AG04449 (cell line): ENCODE data around the gene TRIOBP.
A peak's percentile ranks its signal among the peaks of the same experiment; 100 is the strongest.

ENCODE experiments used
- CTCF ChIA-PET: fragments of 350-600 bp; formaldehyde crosslinking; extraction: SDS; loops from one replicate; lab custom pipeline; 2021; ENCODE audit warnings: antibody characterized with exemption; lab: Yijun Ruan, JAX
- POLR2A ChIA-PET: fragments of 400-600, 350-600 bp; formaldehyde crosslinking; extraction: SDS; loops from one replicate; lab custom pipeline; 2020; ENCODE audit warnings: antibody characterized with exemption, inconsistent platforms; lab: Yijun Ruan, JAX
- DNase-seq: peaks from one replicate; pipeline ENCODE4 v3.0.0-alpha.2; 2010; ENCODE audit warnings: low read depth, low spot score
- H3K4me3 ChIP-seq: 2 replicates; pipeline ENCODE4 v1.5.1; 2011; ENCODE audit warnings: low read depth, mild to moderate bottlenecking, control low read depth, low read length
- TF ChIP-seq, protein P1 (sequence below): IDR thresholded peaks from one replicate; pipeline ENCODE4 v1.5.1; 2011; ENCODE audit warnings: mild to moderate bottlenecking, moderate library complexity, low read length, control low read depth, inconsistent platforms; ENCODE audit not compliant: insufficient read depth; ENCODE audit errors: missing control alignments

TRIOBP gene

DNA sequence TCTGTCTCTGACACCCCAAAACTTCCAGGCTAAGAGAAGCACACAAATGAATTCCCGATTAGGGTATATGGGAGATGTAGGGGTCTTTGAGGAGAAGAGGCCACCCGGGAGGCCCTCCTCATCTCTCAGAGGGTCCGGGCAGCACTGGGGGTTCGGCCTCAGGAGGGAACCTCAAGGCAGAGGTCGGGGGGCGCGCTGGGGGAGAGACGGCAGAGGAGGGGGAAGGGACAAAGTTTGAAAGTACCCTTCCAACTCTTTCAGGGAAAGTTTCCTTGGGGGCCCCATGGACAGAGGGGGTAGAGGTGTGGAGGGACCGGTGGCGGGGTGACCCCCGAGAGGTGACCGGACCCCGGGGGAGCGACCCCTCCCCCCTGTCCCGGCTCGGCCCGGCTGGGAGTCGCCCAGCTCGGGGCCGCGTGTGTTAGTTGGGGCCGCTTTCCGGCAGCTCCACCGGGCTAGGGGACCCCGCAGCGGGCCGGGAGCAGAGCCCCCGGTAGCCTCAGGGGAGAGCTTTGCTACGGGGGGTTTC lies 107.6 kb downstream of the TRIOBP start:
- TF ChIP-seq, protein P1, sequence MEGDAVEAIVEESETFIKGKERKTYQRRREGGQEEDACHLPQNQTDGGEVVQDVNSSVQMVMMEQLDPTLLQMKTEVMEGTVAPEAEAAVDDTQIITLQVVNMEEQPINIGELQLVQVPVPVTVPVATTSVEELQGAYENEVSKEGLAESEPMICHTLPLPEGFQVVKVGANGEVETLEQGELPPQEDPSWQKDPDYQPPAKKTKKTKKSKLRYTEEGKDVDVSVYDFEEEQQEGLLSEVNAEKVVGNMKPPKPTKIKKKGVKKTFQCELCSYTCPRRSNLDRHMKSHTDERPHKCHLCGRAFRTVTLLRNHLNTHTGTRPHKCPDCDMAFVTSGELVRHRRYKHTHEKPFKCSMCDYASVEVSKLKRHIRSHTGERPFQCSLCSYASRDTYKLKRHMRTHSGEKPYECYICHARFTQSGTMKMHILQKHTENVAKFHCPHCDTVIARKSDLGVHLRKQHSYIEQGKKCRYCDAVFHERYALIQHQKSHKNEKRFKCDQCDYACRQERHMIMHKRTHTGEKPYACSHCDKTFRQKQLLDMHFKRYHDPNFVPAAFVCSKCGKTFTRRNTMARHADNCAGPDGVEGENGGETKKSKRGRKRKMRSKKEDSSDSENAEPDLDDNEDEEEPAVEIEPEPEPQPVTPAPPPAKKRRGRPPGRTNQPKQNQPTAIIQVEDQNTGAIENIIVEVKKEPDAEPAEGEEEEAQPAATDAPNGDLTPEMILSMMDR = no peak
- ChIA-PET POLR2A (interaction anchor here (0.6 to 1.4 kb wide), 9 partner anchors 8 to 143 kb away, joined by 3 to 7 read pairs (median 4); partner anchors contain the start of genes ANKRD54 and LGALS1), CTCF (interaction anchor here (1.5 to 2.3 kb wide), 2 partner anchors 14 to 161 kb away, joined by 5 to 21 read pairs; no protein-coding TSS in a partner anchor)
- peak overlapping the region; percentile 76 for H3K4me3 ChIP-seq
- DNase-seq = no peak

DNA sequence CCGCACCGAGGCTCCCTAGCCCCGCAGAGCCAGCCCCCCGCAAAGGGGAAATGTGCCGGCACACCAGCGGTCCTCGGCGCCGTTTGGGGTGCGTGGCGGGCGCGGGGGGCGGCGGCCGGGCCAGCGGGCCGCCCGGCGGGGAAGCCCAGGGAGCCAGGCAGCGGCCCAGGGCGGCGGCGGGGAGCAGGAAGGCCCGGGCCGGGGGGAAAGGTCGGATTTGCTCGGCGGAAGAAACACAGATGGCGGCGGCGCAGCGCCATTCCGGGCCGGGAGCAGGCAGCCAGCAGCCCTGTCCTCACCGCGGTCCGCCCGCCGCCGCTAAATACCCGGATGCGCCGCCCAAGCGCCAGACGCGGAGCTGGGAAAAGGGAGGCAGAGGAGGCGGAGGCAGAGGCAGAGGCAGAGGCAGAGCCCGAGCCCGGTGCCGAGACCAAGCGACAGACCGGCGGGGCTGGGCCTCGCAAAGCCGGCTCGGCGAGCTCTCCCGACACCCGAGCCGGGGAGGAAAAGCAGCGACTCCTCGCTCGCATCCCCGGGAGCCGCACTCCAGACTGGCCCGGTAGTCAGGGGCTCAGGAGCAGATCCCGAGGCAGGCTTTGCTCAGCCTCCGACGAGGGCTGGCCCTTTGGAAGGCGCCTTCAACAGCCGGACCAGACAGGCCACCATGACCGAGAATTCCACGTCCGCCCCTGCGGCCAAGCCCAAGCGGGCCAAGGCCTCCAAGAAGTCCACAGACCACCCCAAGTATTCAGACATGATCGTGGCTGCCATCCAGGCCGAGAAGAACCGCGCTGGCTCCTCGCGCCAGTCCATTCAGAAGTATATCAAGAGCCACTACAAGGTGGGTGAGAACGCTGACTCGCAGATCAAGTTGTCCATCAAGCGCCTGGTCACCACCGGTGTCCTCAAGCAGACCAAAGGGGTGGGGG lies 108.3 kb downstream of the TRIOBP start:
- no peak for DNase-seq
- CTCF ChIA-PET = interaction anchor here (1.5 to 2.3 kb wide), 2 partner anchors 14 to 162 kb away, joined by 5 to 21 read pairs; no protein-coding TSS in a partner anchor

DNA sequence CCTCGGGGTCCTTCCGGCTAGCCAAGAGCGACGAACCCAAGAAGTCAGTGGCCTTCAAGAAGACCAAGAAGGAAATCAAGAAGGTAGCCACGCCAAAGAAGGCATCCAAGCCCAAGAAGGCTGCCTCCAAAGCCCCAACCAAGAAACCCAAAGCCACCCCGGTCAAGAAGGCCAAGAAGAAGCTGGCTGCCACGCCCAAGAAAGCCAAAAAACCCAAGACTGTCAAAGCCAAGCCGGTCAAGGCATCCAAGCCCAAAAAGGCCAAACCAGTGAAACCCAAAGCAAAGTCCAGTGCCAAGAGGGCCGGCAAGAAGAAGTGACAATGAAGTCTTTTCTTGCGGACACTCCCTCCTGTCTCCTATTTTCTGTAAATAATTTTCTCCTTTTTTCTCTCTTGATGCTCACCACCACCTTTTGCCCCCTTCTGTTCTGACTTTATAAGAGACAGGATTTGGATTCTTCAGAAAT lies 109.0 kb downstream of the TRIOBP start:
- TF ChIP-seq, protein P1 = no peak
- POLR2A ChIA-PET = interaction anchor here (1.0 to 1.1 kb wide), 2 partner anchors 53 to 131 kb away, joined by 5 to 7 read pairs; partner anchors contain the start of gene LGALS1
- H3K4me3 ChIP-seq = peak overlapping the region; percentile 76
- no peak for DNase-seq
- CTCF ChIA-PET = interaction anchor here (2.3 kb wide), 1 partner anchor 13 kb away, joined by 21 read pairs; no protein-coding TSS in a partner anchor

More for the DNA sequence above, 108.3 kb downstream of the TRIOBP start:
- POLR2A ChIA-PET = interaction anchor here (0.6 to 1.4 kb wide), 10 partner anchors 9 to 144 kb away, joined by 3 to 7 read pairs (median 4); partner anchors contain the start of genes ANKRD54 and LGALS1
- peak overlapping the region; percentile 76 for H3K4me3 ChIP-seq
- TF ChIP-seq, protein P1 = no peak

DNA sequence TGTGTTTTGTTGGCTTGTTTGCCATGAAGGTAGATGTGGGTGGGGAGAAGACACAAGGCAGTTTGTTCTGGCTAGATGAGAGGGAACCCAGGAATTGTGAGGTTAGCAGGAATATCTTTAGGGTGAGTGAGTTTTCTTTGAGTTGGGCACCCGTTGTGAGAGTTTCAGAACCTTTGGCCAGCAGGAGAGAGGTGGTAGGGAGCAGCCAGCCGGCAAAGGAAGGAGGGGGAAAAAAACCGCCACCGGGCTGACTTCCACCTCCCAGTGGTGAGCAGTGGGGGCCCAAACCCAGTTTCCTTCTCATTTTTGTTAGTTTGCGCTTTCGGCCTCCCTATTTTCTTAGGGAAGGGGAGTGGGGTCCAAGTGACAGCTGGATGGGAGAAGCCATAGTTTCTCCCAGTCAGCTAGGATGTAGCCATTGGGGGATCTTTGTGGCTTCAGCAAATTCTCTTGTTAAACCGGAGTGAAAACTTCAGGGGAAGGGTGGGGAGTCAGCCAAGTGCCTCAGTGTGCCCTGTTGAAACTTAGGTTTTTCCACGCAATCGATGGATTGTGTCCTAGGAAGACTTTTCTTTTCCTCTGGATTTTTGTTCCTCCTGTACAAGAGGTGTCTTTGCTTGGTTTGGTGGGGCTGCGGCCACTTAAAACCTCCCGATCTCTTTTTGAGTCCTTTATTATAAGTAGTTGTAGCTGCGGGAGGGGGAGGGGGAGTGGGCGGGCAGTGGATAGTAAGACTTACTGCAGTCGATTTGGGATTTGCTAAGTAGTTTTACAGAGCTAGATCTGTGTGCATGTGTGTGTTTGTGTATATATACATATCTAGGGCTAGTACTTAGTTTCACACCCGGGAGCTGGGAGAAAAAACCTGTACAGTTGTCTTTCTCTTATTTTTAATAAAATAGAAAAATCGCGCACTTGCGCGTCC lies 109.8 kb downstream of the TRIOBP start:
- no peak for DNase-seq
- TF ChIP-seq, protein P1 = peak; percentile 2
- H3K4me3 ChIP-seq = peak overlapping the region; percentile 76
- POLR2A ChIA-PET = interaction anchor here (0.6 to 1.8 kb wide), 3 partner anchors 24 to 108 kb away, joined by 4 read pairs; no protein-coding TSS in a partner anchor
- CTCF ChIA-PET = interaction anchor here (1.0 to 4.4 kb wide), 8 partner anchors 12 to 173 kb away, joined by 3 to 92 read pairs (median 12); no protein-coding TSS in a partner anchor

DNA sequence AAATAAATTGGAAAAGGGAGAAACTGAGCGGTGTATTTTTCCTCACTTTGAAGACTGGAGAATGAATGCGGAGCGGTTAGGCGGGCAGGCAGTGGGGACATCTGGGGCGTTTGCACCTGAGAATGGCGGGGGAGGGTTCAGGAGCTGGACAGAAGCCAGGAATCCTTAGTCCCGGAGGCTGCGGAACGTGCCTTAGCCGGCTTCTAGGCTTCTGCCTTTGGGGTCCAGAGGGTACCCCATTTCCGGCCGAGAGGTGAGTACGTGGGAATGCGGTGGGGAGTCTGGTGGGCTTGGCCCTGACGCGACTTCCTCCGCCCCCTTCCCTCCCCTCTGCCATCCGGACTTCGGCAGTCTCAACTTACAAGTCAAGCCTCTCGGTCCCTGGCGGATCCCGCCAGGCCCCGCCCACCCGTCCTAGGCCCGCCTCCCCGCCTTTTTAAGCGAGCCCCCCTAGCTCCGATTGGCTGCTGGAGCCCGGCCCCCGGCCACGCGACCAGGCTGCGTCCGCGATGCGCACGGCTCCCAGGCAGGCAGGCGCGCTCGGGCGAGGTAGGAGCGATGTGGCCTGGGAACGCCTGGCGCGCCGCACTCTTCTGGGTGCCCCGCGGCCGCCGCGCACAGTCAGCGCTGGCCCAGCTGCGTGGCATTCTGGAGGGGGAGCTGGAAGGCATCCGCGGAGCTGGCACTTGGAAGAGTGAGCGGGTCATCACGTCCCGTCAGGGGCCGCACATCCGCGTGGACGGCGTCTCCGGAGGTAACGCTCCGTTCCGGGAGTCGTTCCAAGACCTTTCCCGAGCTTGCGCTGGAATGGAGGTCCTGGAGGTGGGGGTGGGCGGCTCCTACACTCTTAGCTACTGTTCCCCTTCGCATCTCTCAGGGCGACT lies 110.8 kb downstream of the TRIOBP start, which contains the start of gene GCAT:
TSS of gene GCAT (plus strand) at position 525 of the 884 bp plus-strand sequence. CDS start at position 559, 34 bp downstream.
- CTCF ChIA-PET = interaction anchor here (1.0 to 4.4 kb wide), 10 partner anchors 8 to 201 kb away, joined by 3 to 92 read pairs (median 5); no protein-coding TSS in a partner anchor
- DNase-seq = peak; percentile 80
- TF ChIP-seq, protein P1 = no peak
- H3K4me3 ChIP-seq = peak within 1 kb of the TSS; percentile 88
- POLR2A ChIA-PET = interaction anchor here (0.6 to 1.8 kb wide), 7 partner anchors 10 to 234 kb away, joined by 3 to 5 read pairs (median 4); partner anchors contain the start of gene ANKRD54
